ENCODE results near the gene DZIP3. TPM values are rescaled to one million over a fixed set of nuclear protein-coding genes. Genes with fewer than 3 reads are reported as not detected.

DZIP3 gene, protein sequence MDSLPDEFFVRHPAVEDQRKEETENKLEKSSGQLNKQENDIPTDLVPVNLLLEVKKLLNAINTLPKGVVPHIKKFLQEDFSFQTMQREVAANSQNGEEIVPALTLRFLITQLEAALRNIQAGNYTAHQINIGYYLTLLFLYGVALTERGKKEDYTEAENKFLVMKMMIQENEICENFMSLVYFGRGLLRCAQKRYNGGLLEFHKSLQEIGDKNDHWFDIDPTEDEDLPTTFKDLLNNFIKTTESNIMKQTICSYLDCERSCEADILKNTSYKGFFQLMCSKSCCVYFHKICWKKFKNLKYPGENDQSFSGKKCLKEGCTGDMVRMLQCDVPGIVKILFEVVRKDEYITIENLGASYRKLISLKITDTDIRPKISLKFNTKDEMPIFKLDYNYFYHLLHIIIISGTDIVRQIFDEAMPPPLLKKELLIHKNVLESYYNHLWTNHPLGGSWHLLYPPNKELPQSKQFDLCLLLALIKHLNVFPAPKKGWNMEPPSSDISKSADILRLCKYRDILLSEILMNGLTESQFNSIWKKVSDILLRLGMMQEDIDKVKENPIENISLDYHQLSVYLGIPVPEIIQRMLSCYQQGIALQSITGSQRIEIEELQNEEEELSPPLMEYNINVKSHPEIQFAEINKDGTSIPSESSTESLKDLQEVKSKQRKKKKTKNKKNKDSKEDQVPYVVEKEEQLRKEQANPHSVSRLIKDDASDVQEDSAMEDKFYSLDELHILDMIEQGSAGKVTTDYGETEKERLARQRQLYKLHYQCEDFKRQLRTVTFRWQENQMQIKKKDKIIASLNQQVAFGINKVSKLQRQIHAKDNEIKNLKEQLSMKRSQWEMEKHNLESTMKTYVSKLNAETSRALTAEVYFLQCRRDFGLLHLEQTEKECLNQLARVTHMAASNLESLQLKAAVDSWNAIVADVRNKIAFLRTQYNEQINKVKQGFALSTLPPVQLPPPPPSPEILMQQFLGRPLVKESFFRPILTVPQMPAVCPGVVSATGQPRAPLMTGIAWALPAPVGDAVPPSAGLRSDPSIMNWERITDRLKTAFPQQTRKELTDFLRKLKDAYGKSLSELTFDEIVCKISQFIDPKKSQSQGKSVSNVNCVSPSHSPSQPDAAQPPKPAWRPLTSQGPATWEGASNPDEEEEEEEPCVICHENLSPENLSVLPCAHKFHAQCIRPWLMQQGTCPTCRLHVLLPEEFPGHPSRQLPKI
- 10 to 100 TPM in 1 of 3 donors, 1 to 10 TPM in 2; 6.2 to 10.8 (median 9.8) TPM for total RNA-seq

GRCh38 chr3:108589081-108589997 lies at the start of gene DZIP3, which contains the start of gene CIP2A:
Gene DZIP3, plus strand, starts transcription at chr3:108589722. Its CDS starts 15,685 bp downstream, at chr3:108605407.
Gene CIP2A, minus strand, starts transcription at chr3:108589438. Its CDS starts 63 bp downstream, at chr3:108589375.
- peak; percentile 55 to 66 for DNase-seq (ENCODE audit: low spot score in 2 of 2)
- Histone ChIP-seq H3K27me3 (no peaks in the 10 kb centered on the region), H3K27ac (peak within 1 kb of the TSS; percentile 97 to 98), H3K4me3 (peak within 1 kb of the TSS; percentile 68 to 92 (median 72)), H3K36me3 (no peaks in the 10 kb centered on the region), H3K9me3 (no peaks in the 10 kb centered on the region), H3K4me1 (no peaks in the 10 kb centered on the region)
- intact Hi-C loops (cut with DNase I; ENCODE audit: low total_unique reads) = no loop called here
- TF ChIP-seq POLR2AphosphoS5 (IDR thresholded peaks at IDR 0.05) (peak; percentile 67 to 88 (median 77)), POLR2A (IDR thresholded peaks at IDR 0.05) (no peak)
- TF ChIP-seq, protein P1, sequence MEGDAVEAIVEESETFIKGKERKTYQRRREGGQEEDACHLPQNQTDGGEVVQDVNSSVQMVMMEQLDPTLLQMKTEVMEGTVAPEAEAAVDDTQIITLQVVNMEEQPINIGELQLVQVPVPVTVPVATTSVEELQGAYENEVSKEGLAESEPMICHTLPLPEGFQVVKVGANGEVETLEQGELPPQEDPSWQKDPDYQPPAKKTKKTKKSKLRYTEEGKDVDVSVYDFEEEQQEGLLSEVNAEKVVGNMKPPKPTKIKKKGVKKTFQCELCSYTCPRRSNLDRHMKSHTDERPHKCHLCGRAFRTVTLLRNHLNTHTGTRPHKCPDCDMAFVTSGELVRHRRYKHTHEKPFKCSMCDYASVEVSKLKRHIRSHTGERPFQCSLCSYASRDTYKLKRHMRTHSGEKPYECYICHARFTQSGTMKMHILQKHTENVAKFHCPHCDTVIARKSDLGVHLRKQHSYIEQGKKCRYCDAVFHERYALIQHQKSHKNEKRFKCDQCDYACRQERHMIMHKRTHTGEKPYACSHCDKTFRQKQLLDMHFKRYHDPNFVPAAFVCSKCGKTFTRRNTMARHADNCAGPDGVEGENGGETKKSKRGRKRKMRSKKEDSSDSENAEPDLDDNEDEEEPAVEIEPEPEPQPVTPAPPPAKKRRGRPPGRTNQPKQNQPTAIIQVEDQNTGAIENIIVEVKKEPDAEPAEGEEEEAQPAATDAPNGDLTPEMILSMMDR (IDR thresholded peaks at IDR 0.05) = peak in 1 of 3 donors; percentile 12

- H3K27me3 ChIP-seq = no peaks in the 10 kb centered on the region
- H3K36me3 ChIP-seq = no peaks in the 10 kb centered on the region
- H3K4me1 ChIP-seq = no peaks in the 10 kb centered on the region
- DNase-seq (ENCODE audit: low spot score in 2 of 2) = no peak
- H3K4me3 ChIP-seq = no peak overlapping the region
- no peaks in the 10 kb centered on the region for H3K9me3 ChIP-seq
- H3K27ac ChIP-seq = no peak overlapping the region
- intact Hi-C loops (cut with DNase I; ENCODE audit: low total_unique reads) = no loop called here
- no peak for TF ChIP-seq POLR2AphosphoS5 (IDR thresholded peaks at IDR 0.05)
- TF ChIP-seq, protein P1 (IDR thresholded peaks at IDR 0.05) = no peak
- no peak for TF ChIP-seq POLR2A (IDR thresholded peaks at IDR 0.05)
Observed at GRCh38 chr3:108546247-108546646, 43.3 kb upstream of the DZIP3 start.

DNA sequence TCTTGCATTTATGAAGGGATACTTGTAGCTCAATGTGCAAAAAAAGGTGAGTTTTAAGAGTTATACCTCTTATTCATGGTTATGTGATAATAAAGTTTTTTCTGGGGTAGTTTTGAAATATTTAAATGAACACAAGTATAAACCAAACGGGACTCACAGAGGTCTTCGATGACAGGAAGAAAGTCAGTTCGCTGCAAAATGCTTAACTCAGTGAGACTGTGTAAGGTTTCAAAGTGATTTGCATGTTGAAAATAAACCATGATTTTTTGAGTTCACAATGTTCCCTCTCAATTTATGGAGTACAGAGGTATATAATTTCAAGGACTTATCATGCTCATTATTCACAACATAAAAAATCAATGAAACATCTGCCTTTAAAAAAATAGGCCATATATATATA lies 42.8 kb upstream of the DZIP3 start:
- intact Hi-C loops (cut with DNase I; ENCODE audit: low total_unique reads) = no loop called here
- no peaks in the 10 kb centered on the region for H3K9me3 ChIP-seq
- no peak overlapping the region for H3K27ac ChIP-seq
- TF ChIP-seq POLR2AphosphoS5 (IDR thresholded peaks at IDR 0.05) (no peak), POLR2A (IDR thresholded peaks at IDR 0.05) (no peak)
- TF ChIP-seq, protein P1 (IDR thresholded peaks at IDR 0.05) = no peak
- no peaks in the 10 kb centered on the region for H3K27me3 ChIP-seq
- H3K4me1 ChIP-seq = no peaks in the 10 kb centered on the region
- H3K36me3 ChIP-seq = no peaks in the 10 kb centered on the region
- H3K4me3 ChIP-seq = no peak overlapping the region
- no peak for DNase-seq (ENCODE audit: low spot score in 2 of 2)

GRCh38 chr3:108548304-108548703 lies 41.2 kb upstream of the DZIP3 start:
- Histone ChIP-seq H3K9me3 (no peaks in the 10 kb centered on the region), H3K4me3 (no peak overlapping the region)
- intact Hi-C loops (cut with DNase I; ENCODE audit: low total_unique reads) = no loop called here

More at GRCh38 chr3:108548304-108548703, 41.2 kb upstream of the DZIP3 start:
- no peak overlapping the region for H3K27ac ChIP-seq
- H3K36me3 ChIP-seq = no peaks in the 10 kb centered on the region
- H3K27me3 ChIP-seq = no peaks in the 10 kb centered on the region
- no peaks in the 10 kb centered on the region for H3K4me1 ChIP-seq
- no peak for DNase-seq (ENCODE audit: low spot score in 2 of 2)
- TF ChIP-seq, protein P1 (IDR thresholded peaks at IDR 0.05) = no peak
- TF ChIP-seq POLR2A (IDR thresholded peaks at IDR 0.05) (no peak), POLR2AphosphoS5 (IDR thresholded peaks at IDR 0.05) (no peak)

Data from breast epithelium (tissue), 4 donors.